HG03378 (cell line): ENCODE results near the gene TRERF1.

Experiments
- ATAC-seq: cut with Tn5 transposase; IDR thresholded peaks from one replicate; pipeline ENCODE4 v1.9.1; 2021; ENCODE audit warnings: mild to moderate bottlenecking, moderate library complexity; ENCODE audit not compliant: unreplicated experiment

Gene TRERF1

DNA sequence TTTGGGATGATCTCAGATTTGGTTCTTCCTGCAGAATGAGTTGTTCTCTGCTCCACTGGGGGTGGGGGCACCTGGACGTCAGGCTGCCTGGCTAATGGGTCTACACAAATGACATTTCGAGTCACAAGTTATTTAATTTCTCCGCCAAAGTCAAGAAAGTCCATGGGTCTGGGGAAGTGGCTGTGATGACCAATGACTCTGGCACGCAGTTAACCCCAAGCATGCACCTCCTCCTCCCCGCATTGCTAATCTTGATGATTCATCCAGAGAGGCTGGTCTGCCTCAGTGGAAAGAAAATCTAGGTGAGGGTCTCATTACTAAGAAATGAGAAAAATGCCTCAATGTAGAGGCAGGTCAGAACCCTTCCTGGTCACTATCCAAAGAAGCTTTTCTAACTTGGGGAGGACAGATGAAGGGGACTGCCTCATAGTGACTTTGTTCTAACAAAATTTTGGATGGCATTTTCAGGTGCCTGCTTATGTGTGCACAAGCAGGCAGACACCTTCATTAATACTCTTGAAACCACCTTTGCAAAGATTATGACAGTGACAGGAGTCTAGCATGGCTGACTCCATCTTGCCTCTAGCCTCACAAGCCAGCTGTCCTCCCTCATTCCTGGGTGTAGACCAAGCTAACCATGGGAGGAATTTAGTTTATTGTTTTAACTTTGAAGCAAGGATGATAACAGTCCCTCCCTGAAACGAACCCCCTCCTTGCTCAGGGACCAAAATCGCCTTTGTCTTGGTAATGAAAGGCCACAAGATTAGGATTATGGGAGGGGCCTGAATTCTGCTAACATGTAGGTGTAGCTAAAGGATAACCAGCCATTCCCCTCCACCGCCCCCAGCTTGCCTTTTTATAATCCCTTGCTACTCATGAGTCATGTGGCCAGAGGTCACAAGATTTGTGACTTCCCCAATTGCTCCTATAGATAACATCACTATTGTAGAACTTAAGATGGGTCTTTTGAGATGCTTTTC is 135.4 kb downstream of the TRERF1 start:
- ATAC-seq, result no peak

DNA sequence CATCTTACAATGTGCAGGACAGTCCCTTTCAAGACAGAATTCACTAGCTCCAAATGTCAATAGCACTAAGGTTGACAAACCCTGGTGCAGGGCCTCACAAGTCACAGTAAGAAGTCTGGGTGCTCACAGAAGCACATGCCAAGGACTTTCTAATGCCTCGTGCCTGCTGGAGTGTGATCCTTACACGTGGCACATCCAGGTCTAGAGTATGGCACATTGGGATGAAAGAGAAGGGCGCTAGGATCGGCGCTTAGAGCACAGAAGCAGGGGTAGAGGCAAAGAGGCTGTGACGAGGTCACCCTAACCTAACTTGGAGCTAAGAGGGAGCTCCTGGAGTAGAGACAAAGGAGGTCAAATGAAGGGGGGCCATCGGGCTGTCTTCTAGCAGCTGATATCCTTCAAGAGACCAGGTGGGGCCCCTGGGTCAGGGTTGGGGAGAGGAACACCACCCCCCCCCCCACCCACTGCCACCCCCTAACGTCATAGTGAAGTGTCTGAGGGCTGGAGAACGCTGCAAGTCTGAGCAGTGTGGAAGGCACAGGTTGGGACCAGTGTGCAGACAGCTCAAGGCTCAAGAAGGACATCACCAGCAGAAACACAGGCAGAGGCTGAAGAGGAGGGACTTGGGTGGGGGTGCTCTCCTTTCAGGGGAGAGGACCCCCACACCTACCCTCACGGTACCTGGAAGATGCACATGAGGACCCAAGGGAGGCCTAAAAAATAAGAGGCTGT is 136.3 kb downstream of the TRERF1 start:
- no peak for ATAC-seq

DNA sequence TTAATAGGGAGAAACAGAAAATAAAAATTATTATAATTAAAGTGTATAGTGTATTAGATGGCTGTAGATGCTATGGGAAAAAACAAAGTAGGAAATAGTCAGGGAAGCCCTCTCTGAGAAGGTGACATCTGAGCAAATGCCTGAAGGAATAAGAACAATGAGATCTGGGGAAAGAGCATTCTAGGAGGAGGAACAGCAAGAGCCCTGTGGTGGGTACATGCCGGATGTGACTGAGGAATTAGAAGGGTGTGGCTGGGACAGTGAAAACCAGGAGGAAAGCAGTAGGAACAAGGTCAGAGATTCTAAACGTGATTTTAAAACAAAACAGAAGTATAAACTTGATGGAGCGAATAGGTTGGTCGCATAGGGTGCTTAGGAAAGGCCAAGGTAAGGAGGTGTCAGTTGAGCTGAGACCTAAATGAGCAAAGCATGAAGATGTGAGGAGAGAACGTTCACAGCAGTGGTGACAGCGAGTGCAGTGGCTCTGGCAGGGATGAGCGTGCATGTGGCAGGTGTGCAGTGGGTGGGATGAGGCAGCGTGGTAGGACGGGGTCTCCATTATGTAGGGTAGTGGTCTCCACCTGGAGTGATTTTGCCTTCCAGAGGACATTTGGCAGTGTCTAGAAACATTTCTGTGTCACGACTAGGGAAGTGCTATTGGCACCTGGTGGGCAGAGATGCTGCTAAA is 137.0 kb downstream of the TRERF1 start:
- no peak for ATAC-seq

DNA sequence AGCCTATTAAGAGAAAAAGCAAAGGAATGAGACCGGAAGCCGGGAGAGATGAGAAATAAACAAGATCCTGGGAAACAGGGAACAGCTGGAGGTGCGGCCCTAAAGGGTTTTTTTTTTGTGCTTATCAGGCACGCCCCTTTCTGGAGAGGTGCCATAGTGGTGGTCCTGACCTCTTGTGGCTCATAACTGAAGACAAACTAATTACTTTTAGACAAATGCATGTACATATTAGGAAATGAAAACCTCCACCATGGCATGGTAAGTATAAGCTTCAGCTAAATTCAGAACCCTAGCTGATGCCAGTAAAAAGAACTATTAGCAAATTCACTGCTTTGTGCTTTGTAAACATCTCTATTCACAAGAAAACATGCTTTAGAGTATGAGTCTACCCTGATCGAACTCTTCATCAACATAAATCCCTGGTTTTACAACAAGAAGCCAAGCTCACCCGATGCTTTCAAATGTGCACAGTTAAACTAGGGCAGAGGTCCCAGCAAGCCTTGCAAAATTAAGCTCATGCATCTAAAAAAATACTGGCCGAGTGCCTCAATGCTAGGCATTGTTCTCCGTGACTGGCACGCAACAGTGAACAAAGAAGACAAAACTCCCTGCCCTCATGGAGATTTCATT is 137.7 kb downstream of the TRERF1 start:
- ATAC-seq, result no peak

DNA sequence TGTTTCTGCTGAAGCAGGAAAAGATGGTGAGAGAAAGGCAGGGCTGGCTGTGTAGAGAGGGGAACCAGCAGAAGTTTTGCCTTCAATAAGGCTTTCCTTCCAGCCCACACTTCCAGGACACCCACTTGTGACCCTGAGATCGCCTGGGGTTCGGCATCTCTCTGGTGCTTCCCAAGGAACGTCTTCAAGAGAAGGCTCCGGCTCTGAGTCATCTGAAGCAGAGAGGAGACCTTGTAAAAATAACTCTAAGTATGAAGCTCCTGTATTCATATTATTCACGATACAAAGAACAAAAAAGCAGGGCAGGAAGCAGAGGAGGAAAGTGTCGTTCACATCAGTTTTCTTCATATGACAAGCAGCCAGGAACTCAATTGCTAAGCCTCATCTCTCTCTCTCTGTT is 138.7 kb downstream of the TRERF1 start:
- ATAC-seq, result no peak

DNA sequence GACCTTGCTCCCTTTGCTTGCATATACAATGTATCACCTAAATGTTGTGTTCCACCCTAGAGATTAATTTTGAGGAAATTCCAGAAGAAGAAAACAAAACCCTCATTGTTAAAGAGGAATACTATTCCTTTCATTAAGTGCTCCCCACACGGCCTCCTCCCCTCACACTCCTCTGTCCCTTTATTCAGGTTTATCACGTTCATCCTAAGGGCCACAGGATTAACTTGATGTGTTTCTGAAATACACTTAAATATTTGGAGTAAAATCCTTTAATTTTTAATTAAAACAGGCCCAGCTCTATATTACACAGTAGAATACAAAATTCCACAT is 144.6 kb downstream of the TRERF1 start:
- ATAC-seq, result no peak

DNA sequence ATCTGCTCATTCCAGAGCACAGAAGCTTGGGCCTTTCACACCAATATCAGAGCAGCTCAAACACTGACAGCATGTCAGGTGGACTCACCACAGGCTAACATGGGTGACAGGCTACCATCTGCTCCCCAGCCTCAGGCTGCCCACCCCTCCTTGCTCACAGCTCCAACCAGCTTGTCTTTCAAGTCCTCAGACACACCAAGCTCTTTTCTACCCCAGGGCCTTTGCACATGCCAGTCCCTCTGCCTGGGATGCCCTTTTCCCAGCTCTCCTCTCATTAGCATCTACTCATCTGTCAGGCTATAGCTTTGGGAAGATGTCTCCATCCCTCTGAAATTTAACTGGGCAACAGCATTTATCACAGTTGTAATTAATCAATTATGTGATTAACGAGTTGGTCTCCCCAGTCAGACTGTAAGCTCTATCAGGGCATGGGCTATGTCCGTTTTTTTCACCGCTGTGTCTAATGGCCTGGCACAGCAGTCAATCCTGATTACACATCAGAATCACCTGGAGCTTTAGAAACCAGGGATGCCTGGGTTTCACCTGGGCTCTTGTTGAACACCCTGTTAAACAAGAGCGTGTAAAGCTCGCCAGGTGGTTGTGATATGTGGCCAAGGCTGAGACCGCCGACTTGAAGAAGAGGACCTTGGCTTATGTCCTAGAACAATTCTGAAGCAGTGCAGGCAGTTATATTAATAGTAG is 145.1 kb downstream of the TRERF1 start:
- no peak for ATAC-seq

DNA sequence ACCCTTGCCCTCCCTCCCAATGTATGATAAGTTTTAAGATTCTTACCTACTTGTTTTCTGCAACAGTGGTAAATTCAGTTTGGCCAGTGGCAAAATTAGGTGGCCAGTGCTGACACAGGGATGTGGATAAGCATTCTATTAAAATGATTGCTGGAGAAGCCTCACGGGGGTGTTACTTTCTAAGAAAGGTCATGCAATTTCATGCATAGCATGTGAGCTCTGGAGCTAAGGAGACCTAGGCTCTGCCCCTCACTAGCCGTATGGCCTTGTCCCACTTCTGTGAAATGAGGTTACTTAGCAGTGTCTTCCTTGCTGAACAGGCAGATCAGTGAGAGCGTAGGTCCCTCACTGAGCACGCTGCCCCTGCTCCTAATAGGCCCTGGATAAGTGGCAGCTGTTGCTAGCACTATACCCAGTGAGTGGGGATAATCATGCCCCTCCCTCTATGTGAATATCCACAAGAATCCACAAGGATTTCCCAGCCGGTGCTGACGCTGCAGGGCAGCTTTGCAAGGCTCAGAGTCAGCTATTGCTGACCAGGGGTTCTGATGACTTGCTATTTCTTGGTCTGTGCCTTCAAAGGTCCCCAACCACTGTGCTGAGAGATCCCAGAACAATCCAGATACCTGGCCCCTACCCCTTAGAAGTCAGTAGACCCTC is 147.5 kb downstream of the TRERF1 start:
- ATAC-seq, result no peak

DNA sequence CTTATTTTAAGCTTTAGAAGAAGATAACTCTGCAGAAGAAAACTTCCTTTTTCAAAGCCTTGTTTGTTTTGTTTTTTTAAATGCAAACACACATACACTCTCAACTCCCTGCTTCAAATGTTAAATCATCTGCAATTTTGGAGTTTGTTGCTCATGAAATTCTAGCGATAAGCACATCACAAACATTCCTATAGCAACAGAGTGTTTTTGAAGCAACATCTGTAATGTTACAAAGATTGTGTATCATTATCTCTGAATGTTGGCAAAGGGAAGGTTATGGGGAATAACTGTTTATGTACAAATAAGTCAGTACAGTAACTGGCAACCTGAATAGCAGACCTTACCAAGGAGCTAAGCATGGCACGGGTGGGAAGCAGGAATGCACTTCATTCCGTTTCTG is 149.3 kb downstream of the TRERF1 start:
- ATAC-seq, result no peak

DNA sequence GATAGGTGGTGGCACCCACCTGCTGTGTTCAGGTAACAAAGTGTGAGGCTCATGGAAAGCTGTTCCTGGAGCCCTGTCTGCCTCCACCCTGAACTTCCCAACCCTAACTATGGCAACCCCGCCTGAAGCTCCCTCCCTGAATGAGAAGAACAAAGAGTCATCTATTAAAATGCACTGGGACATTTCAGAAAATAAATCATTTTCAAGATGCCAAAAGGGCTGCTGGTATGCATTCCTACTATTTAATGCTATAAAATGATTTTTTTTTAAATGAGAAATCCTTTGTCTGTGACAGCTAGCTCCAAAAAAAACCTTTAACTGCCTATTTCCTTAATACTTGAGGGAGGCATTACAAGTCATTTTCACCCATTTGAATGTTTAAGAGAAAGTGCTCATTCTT is 149.7 kb downstream of the TRERF1 start:
- no peak for ATAC-seq

DNA sequence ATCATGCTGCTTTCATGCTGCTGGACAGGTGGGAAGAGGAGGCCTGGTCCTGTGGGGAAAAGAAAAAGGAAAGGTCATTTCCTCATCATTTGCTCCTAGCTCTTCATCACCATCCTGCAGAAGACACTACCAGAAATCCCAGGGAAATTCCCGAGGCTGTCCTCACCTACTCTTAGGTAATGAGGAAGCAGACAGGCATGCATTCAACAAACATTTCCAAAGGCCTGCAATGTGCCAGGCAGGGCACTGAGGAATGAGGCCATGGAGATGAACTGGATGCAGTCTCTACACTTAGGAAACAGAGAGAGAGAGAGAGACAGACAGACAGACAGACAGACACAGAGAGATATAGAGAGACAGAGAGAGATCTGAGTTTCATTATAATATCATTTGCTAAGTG is 151.0 kb downstream of the TRERF1 start:
- no peak for ATAC-seq

DNA sequence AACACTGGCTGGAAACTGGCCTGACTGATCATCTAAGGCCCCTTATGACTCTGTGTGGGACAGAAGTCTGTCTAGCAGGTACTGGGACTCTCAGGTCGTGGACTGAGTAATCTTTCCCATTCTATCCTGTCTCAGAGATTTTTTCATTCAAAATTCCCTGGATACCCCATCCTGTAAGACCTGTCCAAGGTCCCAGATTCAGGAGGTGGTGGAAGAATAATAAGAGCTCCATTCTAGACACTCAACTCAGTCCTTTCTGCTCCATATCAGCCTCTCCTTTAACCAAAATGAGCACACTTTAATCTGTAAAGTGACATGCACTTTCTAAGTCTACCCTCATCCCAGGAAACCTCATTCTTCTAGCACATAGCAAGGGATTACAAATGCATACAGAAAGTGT is 151.5 kb downstream of the TRERF1 start:
- no peak for ATAC-seq

DNA sequence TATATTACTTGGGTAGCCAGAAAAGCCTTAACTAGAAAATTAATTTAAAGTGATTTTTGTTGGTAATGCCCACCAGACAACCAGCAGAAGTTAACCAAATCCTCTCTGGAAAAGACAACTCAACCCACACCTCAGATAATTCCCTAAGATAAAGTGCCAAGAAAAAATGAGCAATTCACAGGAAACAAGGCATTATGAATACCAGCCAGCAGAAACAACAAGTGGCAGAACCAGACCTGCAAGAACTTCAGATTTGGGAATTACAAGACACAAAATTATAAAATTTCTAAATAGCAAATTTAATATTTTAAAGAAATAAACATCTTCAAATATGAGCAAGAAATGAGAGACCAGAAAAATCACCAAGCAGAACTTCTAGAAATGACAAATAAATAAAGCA is 154.1 kb downstream of the TRERF1 start:
- ATAC-seq, result no peak

DNA sequence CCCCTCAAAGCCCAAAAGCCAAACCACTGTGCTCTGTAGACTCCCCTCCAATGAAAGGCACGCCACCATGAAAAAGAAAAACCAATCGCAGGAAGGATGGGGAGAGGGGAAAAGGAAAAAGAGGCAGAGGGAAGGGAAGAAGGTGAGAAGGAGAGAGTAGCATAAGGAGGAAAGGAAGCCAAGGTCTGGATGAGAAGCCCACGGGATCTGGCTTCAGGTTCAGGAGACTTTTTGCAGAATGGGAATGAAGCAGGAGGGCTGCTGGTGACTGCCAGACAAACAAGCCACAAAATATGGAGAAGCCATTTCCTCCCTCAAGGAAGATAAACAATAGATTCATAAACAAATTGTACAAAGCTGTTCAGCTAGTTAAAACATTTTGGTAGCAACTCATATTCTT is 155.1 kb downstream of the TRERF1 start:
- ATAC-seq, result no peak

DNA sequence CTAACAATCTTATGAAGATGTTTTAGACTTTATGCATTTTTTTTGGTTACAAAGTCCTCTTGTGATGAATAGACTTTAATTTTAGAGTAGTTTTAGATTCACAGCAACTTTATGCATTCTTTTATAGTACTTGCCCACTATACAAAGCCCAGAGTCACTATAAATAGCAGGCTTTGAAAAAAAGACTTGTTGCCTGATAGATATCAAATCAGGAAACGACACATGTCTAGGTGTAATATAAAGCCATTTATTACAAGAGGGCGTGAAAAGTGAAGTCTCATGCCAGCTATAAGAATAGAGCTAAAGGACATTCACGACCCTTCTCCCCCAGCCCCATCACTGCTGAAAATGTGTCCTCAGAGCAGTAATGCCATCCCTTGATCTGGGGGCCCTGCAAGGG is 156.0 kb downstream of the TRERF1 start:
- ATAC-seq, result no peak

DNA sequence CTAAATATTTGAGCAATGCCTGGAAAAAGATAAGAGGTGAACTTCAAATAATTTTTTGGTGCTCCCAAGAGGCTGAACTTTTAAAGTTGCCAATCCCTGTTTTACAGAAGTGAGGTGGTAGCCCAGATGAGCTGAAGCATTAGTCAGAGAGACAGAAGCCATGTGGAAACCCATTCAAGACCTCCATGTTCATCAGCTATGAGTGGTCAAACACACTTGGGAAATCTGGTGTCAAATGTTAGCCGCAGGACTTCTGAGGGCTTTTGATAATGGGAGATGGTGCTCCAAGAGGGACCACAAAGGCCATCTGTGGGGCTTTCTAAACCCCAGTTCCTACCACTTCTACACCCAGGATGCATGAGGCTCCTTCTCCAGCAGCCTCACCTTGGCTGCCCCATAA is 156.5 kb downstream of the TRERF1 start:
- no peak for ATAC-seq

DNA sequence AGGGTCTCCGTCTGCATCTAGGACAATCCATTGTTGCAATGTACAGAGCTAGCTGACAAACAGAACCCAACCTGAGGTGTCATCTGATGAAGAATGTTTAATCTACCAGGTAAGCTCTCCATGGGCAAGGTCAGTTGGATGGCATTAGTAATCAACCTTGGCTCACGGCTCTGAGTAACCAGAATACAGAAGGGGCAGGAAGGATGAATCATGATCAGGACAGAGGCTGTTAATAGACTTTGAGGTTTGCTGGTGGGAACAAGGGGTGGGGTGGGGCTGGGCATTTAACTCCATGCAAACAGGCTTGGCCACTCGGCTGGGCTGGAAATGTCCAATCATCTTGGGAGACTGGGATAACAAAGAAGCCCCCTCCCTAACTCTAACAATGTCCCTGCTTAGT is 157.0 kb downstream of the TRERF1 start:
- ATAC-seq, result no peak

DNA sequence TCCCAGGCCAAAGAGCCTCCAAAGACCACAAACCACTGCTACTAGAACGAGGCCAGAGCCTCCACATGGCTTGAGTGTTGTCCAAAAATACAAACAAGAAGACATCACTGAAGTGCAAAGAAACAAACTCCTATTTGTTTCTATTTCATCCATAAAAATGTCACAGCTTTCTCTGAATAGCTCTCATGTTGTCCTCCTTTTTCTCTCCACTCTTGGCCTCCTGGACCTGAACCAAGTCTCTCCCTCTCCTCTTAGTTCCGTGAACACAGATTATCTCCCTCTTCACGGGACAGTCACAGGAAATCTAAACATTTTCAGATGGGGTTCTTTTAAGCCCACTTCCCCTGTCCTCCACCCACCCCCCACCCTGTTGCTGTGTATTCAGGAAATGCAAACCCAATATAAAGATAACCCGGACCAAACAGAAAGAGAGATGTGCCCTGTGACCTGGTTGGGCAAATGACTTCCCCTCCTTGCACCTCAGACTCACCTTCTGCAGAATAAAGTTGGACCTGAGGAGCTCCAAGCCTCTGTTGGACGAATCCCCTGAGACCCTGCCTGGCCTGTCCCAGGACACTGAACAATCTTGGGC is 158.2 kb downstream of the TRERF1 start:
- no peak for ATAC-seq

DNA sequence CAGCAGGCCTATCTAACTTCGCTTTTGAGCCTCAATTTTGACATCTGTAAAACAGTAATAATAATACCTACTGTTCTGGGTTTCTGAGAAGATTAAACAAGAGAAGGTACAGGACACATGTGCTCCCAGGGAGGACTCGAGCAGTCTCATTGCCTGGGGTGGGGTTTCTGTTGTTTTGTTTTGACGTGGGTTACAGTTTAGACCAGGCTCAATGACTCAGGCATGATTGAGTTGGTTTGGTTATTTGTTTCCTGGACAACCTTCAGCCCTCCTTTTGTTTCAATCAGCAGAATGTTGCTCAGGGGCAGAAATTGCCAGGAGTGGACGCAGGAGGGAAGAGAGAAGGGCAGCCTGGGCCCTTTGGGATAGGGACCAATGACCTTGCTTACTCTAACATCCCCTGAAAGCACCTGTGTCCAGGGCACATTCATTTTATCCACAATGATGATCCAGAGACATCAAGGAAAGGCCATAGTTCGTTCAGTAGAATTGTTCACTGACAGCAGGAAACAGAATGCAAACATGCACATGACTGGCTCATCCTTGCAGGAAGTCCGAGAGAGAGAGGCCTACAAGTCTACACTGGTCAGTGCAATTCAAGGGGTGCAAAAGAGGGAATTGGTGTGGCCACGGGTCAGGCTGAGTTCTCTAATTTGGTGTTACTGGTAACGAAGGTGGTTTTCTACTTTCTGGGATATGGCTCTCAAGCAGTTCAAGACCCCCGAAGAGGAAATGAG is 159.6 kb downstream of the TRERF1 start:
- no peak for ATAC-seq
